ENCODE data around the gene GSDMA.

GRCh38 chr17:40004072-40004471 lies 41.3 kb downstream of the GSDMA start:
- TF ChIP-seq SP1 (IDR thresholded peaks at IDR 0.05): no peak
- no peak for TF ChIP-seq FOXA1 (IDR thresholded peaks at IDR 0.05)
- no peak for TF ChIP-seq BHLHE40 (IDR thresholded peaks at IDR 0.05; ENCODE audit: borderline replicate concordance)
- TF ChIP-seq FOXM1 (IDR thresholded peaks at IDR 0.05; ENCODE audit: borderline replicate concordance): no peak
- TF ChIP-seq, protein P1, sequence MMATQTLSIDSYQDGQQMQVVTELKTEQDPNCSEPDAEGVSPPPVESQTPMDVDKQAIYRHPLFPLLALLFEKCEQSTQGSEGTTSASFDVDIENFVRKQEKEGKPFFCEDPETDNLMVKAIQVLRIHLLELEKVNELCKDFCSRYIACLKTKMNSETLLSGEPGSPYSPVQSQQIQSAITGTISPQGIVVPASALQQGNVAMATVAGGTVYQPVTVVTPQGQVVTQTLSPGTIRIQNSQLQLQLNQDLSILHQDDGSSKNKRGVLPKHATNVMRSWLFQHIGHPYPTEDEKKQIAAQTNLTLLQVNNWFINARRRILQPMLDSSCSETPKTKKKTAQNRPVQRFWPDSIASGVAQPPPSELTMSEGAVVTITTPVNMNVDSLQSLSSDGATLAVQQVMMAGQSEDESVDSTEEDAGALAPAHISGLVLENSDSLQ (IDR thresholded peaks at IDR 0.05): no peak
- no peak for TF ChIP-seq ELF4 (IDR thresholded peaks at IDR 0.05)
- TF ChIP-seq ARNT (IDR thresholded peaks at IDR 0.05): no peak
- no peak for TF ChIP-seq TARDBP (IDR thresholded peaks at IDR 0.05)
- TF ChIP-seq SUZ12 (IDR thresholded peaks at IDR 0.05): no peak
- TF ChIP-seq NFRKB (IDR thresholded peaks at IDR 0.05): no peak
- TF ChIP-seq ZNF384 (IDR thresholded peaks at IDR 0.05): no peak
- TF ChIP-seq FOXK2 (IDR thresholded peaks at IDR 0.05): no peak
